SK-N-SH (cell line): ENCODE measurements around the gene KLHDC9. TPM values are rescaled to one million over a fixed set of nuclear protein-coding genes. Genes with fewer than 3 reads are reported as not detected.

ENCODE experiments used
- CTCF ChIA-PET: fragments of 300-600, 350-600 bp; formaldehyde crosslinking; extraction: SDS; loops from one replicate; lab custom pipeline; 2021; lab: Yijun Ruan, JAX
- POLR2A ChIA-PET: fragments of 350-600 bp; sonication (Branson Sonifier 250); formaldehyde crosslinking; extraction: SDS; loops from one replicate; lab custom pipeline; 2020; ENCODE audit warnings: antibody characterized with exemption, inconsistent platforms; lab: Yijun Ruan, JAX
- DNase-seq: peaks from one replicate; pipeline ENCODE4 v3.0.0; 2012
- H2AFZ ChIP-seq: fragments of 200-600 bp; sonication (generic); 2 replicates; pipeline ENCODE4 v1.8.1; 2016; ENCODE audit warnings: antibody characterized with exemption, mild to moderate bottlenecking, low read depth
- H3F3A ChIP-seq: fragments of 200-600 bp; sonication (generic); replicated peaks from 2 replicates; pipeline ENCODE3; 2016; ENCODE audit warnings: antibody characterized with exemption, mild to moderate bottlenecking; ENCODE audit not compliant: insufficient read depth
- H3K27ac ChIP-seq, 2 experiments: fragments of 200-500 bp in 1 of 2; fragments of 200-600 bp in 1 of 2; sonication (Bioruptor generic) in 1 of 2; sonication (generic), shearing (Covaris generic) in 1 of 2; 2 replicates each; pipeline versions ENCODE4 v1.5.1 to v1.6.1; 2014 to 2016; ENCODE audit warnings: low read depth in 2 of 2, inconsistent platforms in 1 of 2, low read length in 1 of 2, mild to moderate bottlenecking in 1 of 2, mixed read lengths in 1 of 2
- H3K27me3 ChIP-seq: fragments of 200-600 bp; sonication (generic), shearing (Covaris generic); 2 replicates; pipeline ENCODE4 v1.6.1; 2016; ENCODE audit warnings: mixed run types; ENCODE audit not compliant: insufficient read depth
- H3K36me3 ChIP-seq, 2 experiments: fragments of 200-500 bp in 1 of 2; fragments of 200-600 bp in 1 of 2; sonication (Bioruptor generic) in 1 of 2; sonication (generic) in 1 of 2; replicated peaks in 1 of 2; 2 replicates each; pipeline versions ENCODE3 to v1.5.1; 2014 to 2016; ENCODE audit warnings: low read length in 1 of 2, mild to moderate bottlenecking in 1 of 2; ENCODE audit not compliant: insufficient read depth in 2 of 2, control insufficient read depth in 1 of 2
- H3K4me1 ChIP-seq, 2 experiments: fragments of 200-500 bp in 1 of 2; fragments of 200-600 bp in 1 of 2; sonication (Bioruptor generic) in 1 of 2; sonication (generic), shearing (Covaris generic) in 1 of 2; 2 replicates each; pipeline versions ENCODE4 v1.5.1 to v1.6.1; 2014 to 2016; ENCODE audit warnings: low read depth in 1 of 2, low read length in 1 of 2, mixed run types in 1 of 2; ENCODE audit not compliant: insufficient read depth in 2 of 2, control insufficient read depth in 1 of 2
- H3K4me2 ChIP-seq: fragments of 200-600 bp; sonication (generic), shearing (Covaris generic); 2 replicates; pipeline ENCODE4 v1.6.1; 2017; ENCODE audit warnings: mixed run types
- H3K4me3 ChIP-seq, 2 experiments: fragments of 200-500 bp in 1 of 2; fragments of 200-600 bp in 1 of 2; sonication (Bioruptor generic) in 1 of 2; sonication (generic), shearing (Covaris generic) in 1 of 2; 2 replicates each; pipeline versions ENCODE4 v1.5.1 to v1.8.1; 2014 to 2016; ENCODE audit warnings: low read depth in 2 of 2, inconsistent platforms in 1 of 2, low read length in 1 of 2, mild to moderate bottlenecking in 1 of 2, mixed read lengths in 1 of 2, moderate library complexity in 1 of 2
- H3K79me2 ChIP-seq: fragments of 200-600 bp; sonication (generic); 2 replicates; pipeline ENCODE4 v1.8.1; 2017; ENCODE audit warnings: mild to moderate bottlenecking; ENCODE audit not compliant: insufficient read depth
- H3K9ac ChIP-seq: fragments of 200-600 bp; sonication (generic); 2 replicates; pipeline ENCODE4 v1.6.1; 2017; ENCODE audit warnings: mixed run types
- H3K9me2 ChIP-seq: fragments of 200-600 bp; sonication (generic); 2 replicates; pipeline ENCODE4 v1.6.1; 2017; ENCODE audit warnings: mixed run types
- H3K9me3 ChIP-seq: fragments of 200-600 bp; sonication (generic); 2 replicates; pipeline ENCODE4 v1.6.1; 2017; ENCODE audit warnings: mixed run types, mild to moderate bottlenecking, moderate library complexity
- H4K20me1 ChIP-seq: fragments of 200-600 bp; sonication (generic); 2 replicates; pipeline ENCODE4 v1.6.1; 2017; ENCODE audit warnings: mild to moderate bottlenecking, mixed run types; ENCODE audit not compliant: insufficient read depth
- CHD2 ChIP-seq: fragments of 150-350 bp; IDR thresholded peaks from 2 replicates; pipeline ENCODE4 v1.6.1; 2018; ENCODE audit warnings: low read length; ENCODE audit not compliant: partially characterized antibody
- ELF1 ChIP-seq: IDR thresholded peaks from 2 replicates; pipeline ENCODE4 v1.4.0; 2012
- EP300 ChIP-seq, 2 experiments: IDR thresholded peaks; 2 replicates each; pipeline versions ENCODE4 v1.4.0 to v1.6.1; 2012; ENCODE audit warnings: borderline replicate concordance in 1 of 2, low read depth in 1 of 2, low read length in 1 of 2
- EZH2phosphoT487 ChIP-seq: fragments of 200-600 bp; sonication (generic); IDR thresholded peaks from 2 replicates; pipeline ENCODE4 v1.6.1; 2017; ENCODE audit warnings: low read depth, mixed run types, mild to moderate bottlenecking, antibody characterized with exemption, moderate library complexity, borderline replicate concordance
- FOSL2 ChIP-seq: IDR thresholded peaks from 2 replicates; pipeline ENCODE4 v1.4.0; 2012; ENCODE audit warnings: low read depth, mild to moderate bottlenecking, moderate library complexity, borderline replicate concordance
- FOXJ3 ChIP-seq: sonication (generic); formaldehyde crosslinking; IDR thresholded peaks from 2 replicates; pipeline ENCODE4 v1.5.1; 2020; ENCODE audit warnings: mild to moderate bottlenecking, missing genetic modification reagents
- FOXM1 ChIP-seq: IDR thresholded peaks from 2 replicates; pipeline ENCODE4 v1.4.0; 2012; ENCODE audit warnings: low read depth, mild to moderate bottlenecking
- JUND ChIP-seq: IDR thresholded peaks from 2 replicates; pipeline ENCODE4 v1.4.0; 2012
- NFIC ChIP-seq: IDR thresholded peaks from 2 replicates; pipeline ENCODE4 v1.4.0; 2012; ENCODE audit warnings: borderline replicate concordance
- NRF1 ChIP-seq: IDR thresholded peaks from 2 replicates; pipeline ENCODE4 v1.6.1; 2012; ENCODE audit warnings: low read depth, mild to moderate bottlenecking, low read length
- POLR2AphosphoS5 ChIP-seq: IDR thresholded peaks from 2 replicates; pipeline ENCODE4 v1.6.1; 2012; ENCODE audit warnings: low read depth, low read length
- RAD21 ChIP-seq: IDR thresholded peaks from 2 replicates; pipeline ENCODE4 v1.6.1; 2012; ENCODE audit warnings: mild to moderate bottlenecking, low read length
- RXRA ChIP-seq: IDR thresholded peaks from 2 replicates; pipeline ENCODE4 v1.4.0; 2012; ENCODE audit warnings: low read depth, mild to moderate bottlenecking, borderline replicate concordance
- SIN3A ChIP-seq: IDR thresholded peaks from 2 replicates; pipeline ENCODE4 v1.6.1; 2012; ENCODE audit warnings: low read depth, mild to moderate bottlenecking, low read length, moderate library complexity, borderline replicate concordance
- SMC3 ChIP-seq: IDR thresholded peaks from 2 replicates; pipeline ENCODE4 v1.6.1; 2012; ENCODE audit warnings: low read depth, low read length, improper control_type of control experiment
- TAF1 ChIP-seq: IDR thresholded peaks from 2 replicates; pipeline ENCODE4 v1.6.1; 2012; ENCODE audit warnings: low read depth, mild to moderate bottlenecking, low read length, moderate library complexity, borderline replicate concordance
- TCF12 ChIP-seq: IDR thresholded peaks from 2 replicates; pipeline ENCODE4 v1.4.0; 2012
- YY1 ChIP-seq: IDR thresholded peaks from 2 replicates; pipeline ENCODE4 v1.4.0; 2012; ENCODE audit warnings: low read depth, mild to moderate bottlenecking
- WGBS: methylation state at CpG from one replicate; pipeline ENCODE4 v1.1.6; 2017; ENCODE audit warnings: low lambda C conversion rate; 5-methylcytosine and 5-hydroxymethylcytosine counted together
- polyA plus RNA-seq, 3 experiments: library from polyadenylated mRNA; depleted of rRNA; stranded (reverse); fragments of >200 nt; gene quantifications; 2 replicates each; pipeline ENCODE4 v1.2.3, GENCODE V29; 2012
- TF ChIP-seq, protein P1 (sequence below): fragments of 200-600 bp; sonication (generic); IDR thresholded peaks from 2 replicates; pipeline ENCODE4 v1.6.1; 2017; ENCODE audit warnings: antibody characterized with exemption, mild to moderate bottlenecking, moderate library complexity
- TF ChIP-seq, protein P2 (sequence below): fragments of 150-350 bp; IDR thresholded peaks from 2 replicates; pipeline ENCODE4 v1.6.1; 2016; ENCODE audit warnings: mild to moderate bottlenecking, low read depth, low read length
- TF ChIP-seq, protein P3 (sequence below): fragments of 150-350 bp; IDR thresholded peaks from 2 replicates; pipeline ENCODE4 v1.6.1; 2017; ENCODE audit warnings: antibody characterized with exemption, low read length, low read depth, borderline replicate concordance

The KLHDC9 gene
- polyA plus RNA-seq, 1 of the 3 experiments (the other 2 are of a cell fraction), result 4.7 TPM

DNA sequence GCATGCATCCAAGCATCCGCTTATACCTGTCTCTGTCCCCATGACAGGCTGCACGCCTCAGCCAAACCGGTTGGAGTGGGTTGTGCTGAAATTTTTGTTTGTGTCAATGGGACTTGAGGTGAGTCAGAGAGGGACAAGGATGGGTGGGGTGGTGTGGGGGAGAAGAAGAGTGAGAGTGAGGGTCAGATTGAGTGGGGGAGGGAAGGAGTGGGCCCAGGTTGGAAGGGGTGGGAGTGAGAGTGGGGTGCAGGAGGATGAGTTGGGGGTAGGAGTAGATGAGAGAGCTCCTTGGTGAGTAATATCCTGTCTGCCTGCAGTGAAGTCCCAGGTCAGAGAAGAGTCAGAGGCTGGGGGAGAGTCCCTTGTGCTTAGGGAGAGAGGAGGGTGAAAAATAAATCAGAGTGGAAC lies 5.5 kb upstream of the KLHDC9 start:
- DNase-seq, result peak; percentile 11
- WGBS, result 50% methylated on average over 3 of the region's 3 CpGs
- H3K4me2 ChIP-seq, result peak overlapping the region; percentile 45
- H3K4me1 ChIP-seq, result 0 out of 4 replicates have a peak, but pooled peaks cover 0 to 6% of the 10 kb centered on the region in 2 experiments
- H2AFZ ChIP-seq, result no peak overlapping the region
- H4K20me1 ChIP-seq, result no peaks in the 10 kb centered on the region
- no peaks in the 10 kb centered on the region for H3K36me3 ChIP-seq
- TF ChIP-seq FOXM1 (no peak), JUND (no peak), POLR2AphosphoS5 (no peak), FOSL2 (no peak), CHD2 (no peak), NRF1 (no peak), TCF12 (no peak), TAF1 (no peak), RXRA (no peak; the same call in 1 of the 2 replicates), RAD21 (no peak)
- TF ChIP-seq, protein P1, sequence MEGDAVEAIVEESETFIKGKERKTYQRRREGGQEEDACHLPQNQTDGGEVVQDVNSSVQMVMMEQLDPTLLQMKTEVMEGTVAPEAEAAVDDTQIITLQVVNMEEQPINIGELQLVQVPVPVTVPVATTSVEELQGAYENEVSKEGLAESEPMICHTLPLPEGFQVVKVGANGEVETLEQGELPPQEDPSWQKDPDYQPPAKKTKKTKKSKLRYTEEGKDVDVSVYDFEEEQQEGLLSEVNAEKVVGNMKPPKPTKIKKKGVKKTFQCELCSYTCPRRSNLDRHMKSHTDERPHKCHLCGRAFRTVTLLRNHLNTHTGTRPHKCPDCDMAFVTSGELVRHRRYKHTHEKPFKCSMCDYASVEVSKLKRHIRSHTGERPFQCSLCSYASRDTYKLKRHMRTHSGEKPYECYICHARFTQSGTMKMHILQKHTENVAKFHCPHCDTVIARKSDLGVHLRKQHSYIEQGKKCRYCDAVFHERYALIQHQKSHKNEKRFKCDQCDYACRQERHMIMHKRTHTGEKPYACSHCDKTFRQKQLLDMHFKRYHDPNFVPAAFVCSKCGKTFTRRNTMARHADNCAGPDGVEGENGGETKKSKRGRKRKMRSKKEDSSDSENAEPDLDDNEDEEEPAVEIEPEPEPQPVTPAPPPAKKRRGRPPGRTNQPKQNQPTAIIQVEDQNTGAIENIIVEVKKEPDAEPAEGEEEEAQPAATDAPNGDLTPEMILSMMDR, result no peak
- POLR2A ChIA-PET, result no interaction called here
- no peaks in the 10 kb centered on the region for H3K27me3 ChIP-seq
- no peak overlapping the region for H3K27ac ChIP-seq
- no peaks in the 10 kb centered on the region for H3K79me2 ChIP-seq
- H3K4me3 ChIP-seq, result no peak overlapping the region
- no peaks in the 10 kb centered on the region for H3K9me3 ChIP-seq
- CTCF ChIA-PET, result interaction anchor here (0.6 to 8.2 kb wide), 6 partner anchors 14 to 841 kb away, joined by 3 to 198 read pairs (median 3); partner anchors contain the start of genes ARHGAP30, NECTIN4 and PPOX
- no peaks in the 10 kb centered on the region for H3K9me2 ChIP-seq
- H3F3A ChIP-seq, result peaks cover 1% of the 10 kb centered on the region
- H3K9ac ChIP-seq, result no peak overlapping the region

DNA sequence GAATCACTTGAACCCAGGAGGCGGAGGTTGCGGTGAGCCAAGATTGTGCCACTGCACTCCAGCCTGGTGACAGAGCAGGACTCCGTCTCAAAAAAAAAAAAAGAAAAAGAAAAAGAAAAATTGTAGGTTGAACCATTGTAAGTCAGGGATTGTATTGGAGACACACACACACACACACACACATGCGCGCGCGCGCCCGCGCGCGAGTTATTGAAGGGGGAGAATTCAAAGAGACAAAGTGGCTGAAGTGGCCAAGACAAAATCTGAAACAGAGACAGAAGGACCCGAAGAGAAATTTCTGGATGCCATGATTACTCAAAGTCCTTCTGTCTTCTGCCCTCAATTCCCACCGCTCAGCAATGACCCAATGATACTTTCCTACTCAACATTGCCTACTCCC lies 3.7 kb upstream of the KLHDC9 start:
- Histone ChIP-seq H3K27me3 (no peaks in the 10 kb centered on the region), H3K27ac (no peak overlapping the region), H3K9me2 (no peaks in the 10 kb centered on the region), H4K20me1 (no peaks in the 10 kb centered on the region), H3K9me3 (no peaks in the 10 kb centered on the region), H3K9ac (no peak overlapping the region), H2AFZ (no peak overlapping the region), H3K4me3 (no peak overlapping the region), H3F3A (peaks cover 11% of the 10 kb centered on the region), H3K36me3 (peaks cover 0 to 4% of the 10 kb centered on the region in 2 experiments), H3K79me2 (no peaks in the 10 kb centered on the region), H3K4me2 (no peak overlapping the region), H3K4me1 (peaks cover 6 to 7% of the 10 kb centered on the region in 2 experiments; a peak in 1 of 4 replicates)
- POLR2A ChIA-PET, result no interaction called here
- TF ChIP-seq NFIC, result no peak
- TF ChIP-seq EZH2phosphoT487, result no peak
- no peak for TF ChIP-seq SIN3A
- TF ChIP-seq ELF1, result no peak
- TF ChIP-seq, protein P2, sequence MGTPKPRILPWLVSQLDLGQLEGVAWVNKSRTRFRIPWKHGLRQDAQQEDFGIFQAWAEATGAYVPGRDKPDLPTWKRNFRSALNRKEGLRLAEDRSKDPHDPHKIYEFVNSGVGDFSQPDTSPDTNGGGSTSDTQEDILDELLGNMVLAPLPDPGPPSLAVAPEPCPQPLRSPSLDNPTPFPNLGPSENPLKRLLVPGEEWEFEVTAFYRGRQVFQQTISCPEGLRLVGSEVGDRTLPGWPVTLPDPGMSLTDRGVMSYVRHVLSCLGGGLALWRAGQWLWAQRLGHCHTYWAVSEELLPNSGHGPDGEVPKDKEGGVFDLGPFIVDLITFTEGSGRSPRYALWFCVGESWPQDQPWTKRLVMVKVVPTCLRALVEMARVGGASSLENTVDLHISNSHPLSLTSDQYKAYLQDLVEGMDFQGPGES, result no peak
- TF ChIP-seq TAF1, result no peak
- TF ChIP-seq, protein P3, sequence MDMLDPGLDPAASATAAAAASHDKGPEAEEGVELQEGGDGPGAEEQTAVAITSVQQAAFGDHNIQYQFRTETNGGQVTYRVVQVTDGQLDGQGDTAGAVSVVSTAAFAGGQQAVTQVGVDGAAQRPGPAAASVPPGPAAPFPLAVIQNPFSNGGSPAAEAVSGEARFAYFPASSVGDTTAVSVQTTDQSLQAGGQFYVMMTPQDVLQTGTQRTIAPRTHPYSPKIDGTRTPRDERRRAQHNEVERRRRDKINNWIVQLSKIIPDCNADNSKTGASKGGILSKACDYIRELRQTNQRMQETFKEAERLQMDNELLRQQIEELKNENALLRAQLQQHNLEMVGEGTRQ, result no peak
- no peak for TF ChIP-seq FOSL2
- TF ChIP-seq RXRA, result no peak
- TF ChIP-seq SMC3, result no peak
- TF ChIP-seq EP300 (IDR thresholded peaks at IDR 0.05; ENCODE audit: borderline replicate concordance in 1 of 2, low read depth in 1 of 2, low read length in 1 of 2), result no peak
- no peak for TF ChIP-seq FOXM1
- no peak for TF ChIP-seq YY1
- TF ChIP-seq POLR2AphosphoS5, result no peak
- no peak for TF ChIP-seq FOXJ3 (CRISPR knock-in tag)
- WGBS, result 85% methylated on average over 14 of the region's 14 CpGs
- CTCF ChIA-PET, result interaction anchor here (8.2 kb wide), 1 partner anchor 16 kb away, joined by 198 read pairs; the partner anchor contains the start of genes ARHGAP30 and NECTIN4
- no peak for DNase-seq
